HG02870 (cell line): Measurements from ENCODE around the gene GPR25.

ENCODE experiments used
- ATAC-seq: cut with Tn5 transposase; IDR thresholded peaks from one replicate; pipeline ENCODE4 v1.9.1; 2021; ENCODE audit warnings: mild to moderate bottlenecking, moderate library complexity; ENCODE audit not compliant: unreplicated experiment

Gene GPR25

GRCh38 chr1:200892958-200893357 is 20.2 kb downstream of the GPR25 start:
- ATAC-seq, result no peak

DNA sequence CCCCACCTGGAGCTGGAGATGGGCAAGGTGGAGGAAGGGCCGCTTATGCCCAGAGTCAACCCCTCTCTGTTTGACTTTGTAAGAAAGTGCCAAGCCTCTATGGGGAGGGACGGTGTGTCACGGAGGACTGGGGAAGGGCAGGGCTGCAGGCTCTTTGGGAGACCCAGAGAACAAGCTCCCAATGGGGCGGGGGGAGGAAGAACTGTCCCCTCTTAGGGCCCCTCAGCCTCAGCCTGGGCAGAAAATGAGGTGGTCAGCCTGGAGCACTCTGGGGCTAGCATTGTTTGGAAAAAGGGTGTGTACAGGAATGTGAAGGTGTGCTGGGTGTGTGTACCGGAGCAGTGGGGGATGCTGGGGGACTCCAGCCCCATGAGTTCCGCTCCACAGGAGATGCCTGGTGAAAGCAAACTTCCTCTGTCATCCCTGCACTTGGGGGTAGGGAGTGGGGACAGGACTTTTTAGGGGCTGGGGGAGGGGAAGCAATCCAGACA is 20.7 kb downstream of the GPR25 start:
- no peak for ATAC-seq

- no peak for ATAC-seq
Measured at GRCh38 chr1:200894712-200895442, 22.1 kb downstream of the GPR25 start, which contains the start of gene INAVA. Gene INAVA, plus strand, starts transcription at chr1:200894900. Its CDS starts 3,501 bp downstream, at chr1:200898401.

GRCh38 chr1:200895443-200895789 is 22.6 kb downstream of the GPR25 start:
- no peak for ATAC-seq

DNA sequence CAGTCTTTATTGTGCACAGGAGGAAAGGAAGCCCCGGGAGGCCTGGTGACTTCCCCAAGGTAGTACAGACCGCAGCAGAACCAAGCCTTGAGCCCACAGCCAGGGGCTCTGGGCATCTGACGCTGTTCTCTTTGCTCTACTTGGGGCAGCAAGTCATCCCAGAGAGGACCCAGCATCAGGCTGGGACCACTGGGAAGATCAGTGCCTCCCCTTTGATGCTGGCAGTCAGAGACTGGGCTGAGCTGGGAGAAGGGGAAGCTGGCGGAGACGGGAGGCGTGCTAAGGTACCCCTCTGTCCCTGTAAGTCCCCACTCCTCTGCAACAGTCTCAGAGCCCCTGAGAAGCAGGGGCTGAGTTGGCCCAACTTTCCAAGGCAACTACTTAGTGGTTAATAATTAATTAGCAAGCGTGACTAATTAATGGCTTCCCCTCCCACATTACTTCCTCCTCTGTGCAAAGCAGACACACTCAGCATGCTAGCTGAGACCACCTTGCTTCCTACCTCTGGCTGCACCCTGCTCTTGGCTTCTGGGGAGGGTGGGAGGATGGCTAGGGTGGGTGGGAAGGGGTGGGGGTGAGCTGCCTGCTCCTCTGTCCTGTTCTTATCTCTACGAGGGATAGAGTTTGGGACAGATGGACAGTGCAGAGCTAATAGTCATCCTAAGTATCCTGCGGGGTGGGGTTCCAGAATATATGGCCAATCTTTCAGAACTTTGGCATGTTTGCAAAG is 23.2 kb downstream of the GPR25 start:
- no peak for ATAC-seq

GRCh38 chr1:200896531-200897196 is 23.9 kb downstream of the GPR25 start:
- no peak for ATAC-seq

DNA sequence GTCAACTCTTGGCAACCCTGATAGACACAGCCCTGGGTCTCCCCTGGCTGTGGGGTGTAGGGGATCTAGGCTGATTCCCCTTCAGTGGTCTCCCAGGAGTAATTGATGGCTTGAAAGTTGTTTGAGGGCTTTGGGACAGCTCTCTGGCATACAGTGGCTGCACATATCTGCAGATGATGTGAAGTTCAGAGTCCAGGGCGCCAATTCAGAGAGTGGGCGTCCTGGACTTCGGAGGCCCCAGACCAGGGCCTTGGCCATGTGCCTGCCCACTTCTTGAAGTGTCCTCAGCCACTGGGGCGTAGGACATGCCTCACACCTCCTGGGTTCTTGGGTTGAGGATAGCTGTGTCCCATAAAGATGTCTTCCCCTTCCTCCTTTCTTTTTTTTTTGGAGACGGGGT is 24.5 kb downstream of the GPR25 start:
- no peak for ATAC-seq

- no peak for ATAC-seq
Measured at GRCh38 chr1:200899015-200899386, 26.2 kb downstream of the GPR25 start.

GRCh38 chr1:200899451-200899915 is 26.7 kb downstream of the GPR25 start:
- no peak for ATAC-seq

- ATAC-seq, result no peak
Measured at GRCh38 chr1:200899954-200900867, 27.4 kb downstream of the GPR25 start.

DNA sequence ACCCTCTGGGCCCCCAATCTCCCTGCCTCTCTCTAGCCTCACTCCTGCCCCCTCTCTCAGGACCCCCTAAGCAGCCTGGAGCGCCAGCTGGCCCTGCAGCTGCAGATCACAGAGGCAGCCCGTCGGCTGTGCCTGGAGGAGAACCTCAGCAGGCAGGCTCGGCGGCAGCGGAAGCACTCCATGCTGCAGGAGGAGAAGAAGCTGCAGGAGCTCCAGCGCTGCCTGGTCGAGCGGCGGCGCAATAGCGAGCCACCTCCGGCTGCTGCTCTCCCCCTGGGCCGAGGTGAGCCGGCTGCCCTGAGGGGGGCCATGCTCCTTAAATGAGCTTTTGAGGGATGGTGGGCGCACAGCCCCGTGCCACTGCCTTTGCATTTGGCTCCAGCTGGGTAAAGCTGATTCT is 28.1 kb downstream of the GPR25 start:
- ATAC-seq, result no peak

GRCh38 chr1:200901350-200901749 is 28.6 kb downstream of the GPR25 start:
- ATAC-seq, result no peak

- ATAC-seq, result no peak
Measured at GRCh38 chr1:200901796-200902444, 29.1 kb downstream of the GPR25 start.

- ATAC-seq, result no peak
Measured at GRCh38 chr1:200903793-200904192, 31.0 kb downstream of the GPR25 start.

GRCh38 chr1:200904772-200905171 is 32.0 kb downstream of the GPR25 start:
- no peak for ATAC-seq

DNA sequence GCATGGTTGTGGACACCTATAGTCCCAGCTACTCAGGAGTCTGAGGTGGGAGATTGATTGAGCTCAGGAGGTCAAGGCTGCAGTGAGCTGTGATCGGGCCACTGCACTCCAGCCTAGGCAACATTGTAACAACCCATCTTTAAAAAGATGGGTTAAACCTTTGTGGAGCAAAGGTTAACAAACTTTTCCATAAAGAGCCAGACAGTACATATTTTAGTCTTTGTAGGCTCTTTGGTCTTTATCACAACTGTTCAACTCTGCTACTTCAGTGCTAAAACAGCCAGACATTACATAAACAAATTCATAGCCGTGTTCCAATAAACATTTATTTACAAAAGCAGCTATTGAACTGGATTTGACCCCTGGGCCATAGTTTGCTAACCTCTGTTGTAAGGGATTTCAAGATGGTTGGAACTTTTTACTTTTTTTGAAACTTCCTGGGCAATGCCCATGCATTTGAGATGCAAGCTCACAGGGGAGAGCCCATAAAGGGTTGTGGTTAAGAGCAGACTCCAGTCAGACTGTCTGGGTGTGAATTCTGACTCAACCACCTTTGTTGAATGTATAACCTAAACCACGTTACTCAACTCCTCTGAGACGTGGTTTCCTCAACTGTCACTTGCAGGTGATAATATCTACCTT is 32.8 kb downstream of the GPR25 start:
- peak; percentile 50 for ATAC-seq

- ATAC-seq, result no peak
Measured at GRCh38 chr1:200906491-200906890, 33.7 kb downstream of the GPR25 start.

DNA sequence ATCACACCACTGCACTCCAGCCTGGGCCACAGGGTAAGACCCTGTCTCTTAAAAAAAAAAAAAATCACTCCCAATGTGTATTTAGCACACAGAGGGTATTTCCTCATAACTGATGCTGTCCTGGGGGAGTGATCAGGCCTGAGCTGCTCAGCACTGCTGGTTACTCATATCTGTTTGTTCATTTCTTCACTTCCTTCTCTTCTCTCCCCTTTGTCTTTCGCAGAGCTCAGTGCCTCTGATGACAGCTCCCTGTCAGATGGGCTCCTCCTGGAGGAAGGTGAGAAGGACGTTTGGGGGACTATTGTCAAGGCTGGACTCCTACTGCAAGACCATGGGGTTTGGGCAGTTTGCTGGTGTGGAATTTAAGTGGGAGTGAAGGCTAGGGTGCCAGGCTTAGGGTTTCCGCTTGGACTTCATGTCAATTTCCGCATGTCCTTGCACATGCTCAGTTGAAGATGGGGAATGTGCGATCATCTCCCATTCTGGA is 34.9 kb downstream of the GPR25 start:
- ATAC-seq, result peak; percentile 80

- ATAC-seq, result no peak
Measured at GRCh38 chr1:200908191-200908868, 35.5 kb downstream of the GPR25 start.
